Smooth muscle cell (in vitro differentiated cells): ENCODE data around the gene PRAMEF13. TPM values are rescaled to one million over a fixed set of nuclear protein-coding genes. Genes with fewer than 3 reads are reported as not detected.
"Not testable (repeated sequence)": the region's sequence is repeated elsewhere in the genome, so short reads cannot be mapped to it uniquely, and the experiment has no call there.

Experiments
- DNase-seq: peaks from one replicate; lab custom pipeline; 2025; ENCODE audit not compliant: unreplicated experiment; lab: John Stamatoyannopoulos, UW
- H2AFZ ChIP-seq: fragments of 200-600 bp; sonication (generic); 2 replicates; pipeline ENCODE4 v1.6.0; 2016; ENCODE audit warnings: antibody characterized with exemption, low read depth, mild to moderate bottlenecking
- H3F3A ChIP-seq: fragments of 200-600 bp; sonication (generic); 2 replicates; pipeline ENCODE4 v1.6.0; 2017; ENCODE audit warnings: antibody characterized with exemption, low read depth
- H3K27ac ChIP-seq: fragments of 200-600 bp; sonication (generic); 2 replicates; pipeline ENCODE4 v1.5.1; 2016; ENCODE audit warnings: low read depth, mild to moderate bottlenecking
- H3K27me3 ChIP-seq: fragments of 200-600 bp; sonication (generic); 2 replicates; pipeline ENCODE4 v1.6.1; 2016; ENCODE audit warnings: low read depth, mild to moderate bottlenecking
- H3K36me3 ChIP-seq: fragments of 200-600 bp; sonication (generic); 2 replicates; pipeline ENCODE4 v1.5.1; 2016; ENCODE audit warnings: low read depth
- H3K4me1 ChIP-seq: fragments of 200-600 bp; sonication (generic); 2 replicates; pipeline ENCODE4 v1.5.1; 2016; ENCODE audit warnings: low read depth
- H3K4me2 ChIP-seq: fragments of 200-600 bp; sonication (generic); 2 replicates; pipeline ENCODE4 v1.6.0; 2016; ENCODE audit warnings: mild to moderate bottlenecking
- H3K4me3 ChIP-seq: fragments of 200-600 bp; sonication (generic); 2 replicates; pipeline ENCODE4 v1.5.1; 2016; ENCODE audit warnings: mild to moderate bottlenecking
- H3K79me2 ChIP-seq: fragments of 200-600 bp; sonication (generic); 2 replicates; pipeline ENCODE4 v1.6.0; 2016; ENCODE audit warnings: low read depth, mild to moderate bottlenecking
- H3K9ac ChIP-seq: fragments of 200-600 bp; sonication (generic); 2 replicates; pipeline ENCODE4 v1.6.0; 2016; ENCODE audit warnings: low read depth
- H3K9me3 ChIP-seq: fragments of 200-600 bp; sonication (generic); replicated peaks from 2 replicates; pipeline ENCODE4 v1.5.1; 2016; ENCODE audit warnings: low read depth
- H4K20me1 ChIP-seq: fragments of 200-600 bp; sonication (generic); 2 replicates; pipeline ENCODE4 v1.6.0; 2016; ENCODE audit warnings: low read depth
- whole genome bisulfite sequencing: methylation state at CpG from one replicate; pipeline ENCODE4 v1.1.7; 2016; ENCODE audit warnings: low lambda C conversion rate; 5-methylcytosine and 5-hydroxymethylcytosine counted together
- polyA plus RNA-seq: library from polyadenylated mRNA; unstranded; fragments of >200 nt; fragmentation: Nextera tagmentation; extraction: Ambion mirVana; gene quantifications from 2 replicates; pipeline ENCODE4 v1.2.1, GENCODE V29; 2016
- total RNA-seq: library from RNA; depleted of rRNA; stranded (reverse); fragments of >200 nt; gene quantifications from 2 replicates; pipeline ENCODE4 v1.2.3, GENCODE V29; 2014
- TF ChIP-seq, protein P1 (sequence below): fragments of 200-600 bp; sonication (generic); IDR thresholded peaks from 2 replicates; pipeline ENCODE4 v1.5.1; 2017; ENCODE audit warnings: borderline replicate concordance, mild to moderate bottlenecking, antibody characterized with exemption; ENCODE audit not compliant: insufficient read depth, poor library complexity, severe bottlenecking

Gene PRAMEF13
- total and polyA plus RNA-seq, 2 experiments from 2014 or later: not detected

DNA sequence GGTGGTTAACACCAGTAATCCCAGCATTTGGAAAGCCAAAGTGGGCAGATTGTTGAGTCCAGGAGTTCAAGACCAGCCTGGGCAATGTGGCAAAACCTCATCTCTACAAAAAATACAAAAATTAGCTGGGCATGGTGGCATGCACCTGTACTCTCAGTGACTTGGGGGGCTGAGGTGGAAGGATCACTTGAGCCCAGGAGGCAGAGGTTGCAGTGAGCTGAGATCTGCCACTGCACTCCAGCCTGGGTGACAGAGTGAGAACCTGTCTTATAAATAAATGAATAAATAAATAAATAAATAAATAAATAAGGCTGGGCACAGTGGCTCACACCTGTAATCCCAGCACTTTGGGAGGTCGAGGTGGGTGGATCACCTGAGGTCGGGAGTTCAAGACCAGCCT, 30.8 kb upstream of the PRAMEF13 start:
- not testable (repeated sequence) for H3K27ac ChIP-seq, H3F3A ChIP-seq, H3K27me3 ChIP-seq, H3K4me3 ChIP-seq, H3K36me3 ChIP-seq, H2AFZ ChIP-seq, H4K20me1 ChIP-seq, H3K4me2 ChIP-seq, H3K79me2 ChIP-seq, H3K4me1 ChIP-seq, DNase-seq, H3K9ac ChIP-seq
- H3K9me3 ChIP-seq: peaks cover 40% of the 10 kb centered on the region
- WGBS: 45% methylated on average over 2 of the region's 2 CpGs

DNA sequence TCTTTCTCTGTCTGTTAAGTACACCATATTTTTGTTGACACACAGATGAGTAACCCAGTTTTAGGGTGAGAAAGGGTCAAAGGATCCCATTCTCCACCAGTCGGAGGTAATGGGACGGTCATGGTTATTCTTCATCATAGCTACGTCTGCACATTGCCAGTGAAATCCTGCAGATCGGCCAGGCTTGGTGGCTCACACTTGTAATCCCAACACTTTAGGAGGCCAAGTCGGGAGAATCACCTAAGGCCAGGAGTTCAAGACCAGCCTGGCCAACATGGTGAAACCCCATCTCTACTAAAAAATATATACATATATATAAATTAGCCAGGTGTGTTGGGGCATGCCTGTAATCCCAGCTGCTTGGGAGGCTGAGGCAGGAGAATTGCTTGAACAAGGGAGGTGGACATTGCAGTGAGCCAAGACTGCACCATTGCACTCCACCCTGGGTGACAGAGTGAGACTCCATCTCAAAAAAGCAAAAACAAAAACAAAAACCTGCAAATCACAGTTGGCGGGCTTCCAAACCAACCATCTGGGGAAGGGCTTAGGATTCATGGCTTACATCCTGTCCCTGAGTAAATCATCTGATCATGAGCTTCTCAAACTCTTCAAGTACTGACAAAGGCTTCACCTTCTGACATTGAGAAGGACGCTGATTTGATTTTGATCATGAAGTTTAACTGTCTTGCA, 30.0 kb upstream of the PRAMEF13 start:
- not testable (repeated sequence) for H2AFZ ChIP-seq, H3K79me2 ChIP-seq, H3K36me3 ChIP-seq, H3K4me3 ChIP-seq, H3K9ac ChIP-seq, H4K20me1 ChIP-seq, H3K27ac ChIP-seq, H3K4me2 ChIP-seq, H3K4me1 ChIP-seq, H3K27me3 ChIP-seq, DNase-seq, H3F3A ChIP-seq
- 71% methylated on average over 7 of the region's 7 CpGs for WGBS
- H3K9me3 ChIP-seq: peaks cover 40% of the 10 kb centered on the region

DNA sequence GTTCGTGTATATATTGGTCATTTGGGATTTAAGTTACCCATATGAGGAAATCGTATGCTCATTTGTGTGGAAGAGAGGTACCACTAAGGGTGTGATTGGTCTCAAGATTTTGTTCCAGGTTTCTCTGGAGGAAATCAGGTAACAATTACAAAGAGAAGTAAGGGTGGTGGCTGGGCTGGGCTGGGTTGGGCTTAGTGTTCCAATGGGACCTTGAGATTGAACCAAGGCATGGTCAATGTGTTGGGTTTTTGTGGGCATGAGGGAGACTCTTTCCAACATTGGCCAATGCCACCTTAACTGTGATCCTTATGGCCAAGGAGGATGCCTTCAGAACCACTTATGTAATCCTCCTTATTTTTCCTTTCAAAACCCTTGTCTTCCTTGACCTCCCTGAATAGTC, 29.4 kb upstream of the PRAMEF13 start:
- not testable (repeated sequence) for H3K4me3 ChIP-seq, H3F3A ChIP-seq, H3K4me1 ChIP-seq, H3K9ac ChIP-seq, DNase-seq, H3K79me2 ChIP-seq, H3K27me3 ChIP-seq, H3K27ac ChIP-seq, H3K36me3 ChIP-seq, H4K20me1 ChIP-seq, H2AFZ ChIP-seq, H3K4me2 ChIP-seq
- H3K9me3 ChIP-seq: peaks cover 40% of the 10 kb centered on the region
- 75% methylated on average over 2 of the region's 2 CpGs for WGBS

DNA sequence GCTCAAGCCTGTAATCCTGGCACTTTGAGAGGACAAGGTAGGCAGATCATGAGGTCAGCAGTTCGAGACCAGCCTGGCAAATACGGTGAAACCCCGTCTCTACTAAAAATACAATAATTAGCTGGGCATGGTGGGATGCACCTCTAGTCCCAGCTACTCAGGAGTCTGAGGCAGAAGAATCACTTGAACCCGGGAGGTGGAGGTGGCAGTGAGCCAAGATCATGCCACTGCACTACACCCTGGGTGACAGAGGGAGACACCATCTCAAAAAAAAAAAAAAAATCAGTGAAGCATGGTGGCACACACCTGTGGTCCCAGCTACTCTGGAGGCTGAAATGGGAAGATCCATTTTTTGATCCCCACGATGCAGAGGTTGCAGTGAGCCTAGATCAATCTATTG, 28.9 kb upstream of the PRAMEF13 start:
- H2AFZ ChIP-seq, H3K9ac ChIP-seq, H3K27me3 ChIP-seq, H3F3A ChIP-seq, H3K36me3 ChIP-seq, H3K79me2 ChIP-seq, DNase-seq, H3K4me2 ChIP-seq, H3K27ac ChIP-seq, H4K20me1 ChIP-seq, H3K4me3 ChIP-seq, H3K4me1 ChIP-seq: not testable (repeated sequence)
- H3K9me3 ChIP-seq: peaks cover 40% of the 10 kb centered on the region
- 67% methylated on average over 5 of the region's 5 CpGs for WGBS

DNA sequence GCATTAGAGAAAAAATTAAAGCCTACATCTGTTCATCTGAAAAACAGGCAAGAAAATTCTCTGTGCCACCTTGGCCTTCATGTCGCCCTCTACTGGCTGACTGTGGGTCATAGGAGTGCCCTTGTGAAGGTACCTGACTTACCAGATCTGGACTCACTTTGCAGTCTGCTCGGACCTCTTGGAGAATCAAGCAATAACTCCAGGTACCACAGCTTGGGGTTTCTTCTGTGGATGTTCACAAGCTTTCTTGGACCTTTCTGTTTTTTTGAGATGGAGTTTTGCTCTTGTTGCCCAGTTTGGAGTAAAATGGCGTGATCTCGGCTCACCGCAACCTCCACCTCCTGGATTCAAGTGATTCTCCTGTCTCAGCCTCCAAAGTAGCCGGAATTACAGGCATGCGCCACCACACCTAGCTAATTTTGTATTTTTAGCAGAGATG, 27.2 kb upstream of the PRAMEF13 start:
- Histone ChIP-seq H3F3A (no peaks in the 10 kb centered on the region), H3K27me3 (no peaks in the 10 kb centered on the region), H3K9ac (no peak overlapping the region), H3K79me2 (no peaks in the 10 kb centered on the region), H4K20me1 (no peaks in the 10 kb centered on the region), H3K4me3 (no peak overlapping the region), H3K4me2 (no peak overlapping the region), H3K4me1 (no peaks in the 10 kb centered on the region), H3K36me3 (no peaks in the 10 kb centered on the region), H2AFZ (no peak overlapping the region), H3K9me3 (peaks cover 30% of the 10 kb centered on the region), H3K27ac (no peak overlapping the region)
- no peak for DNase-seq
- TF ChIP-seq, protein P1, sequence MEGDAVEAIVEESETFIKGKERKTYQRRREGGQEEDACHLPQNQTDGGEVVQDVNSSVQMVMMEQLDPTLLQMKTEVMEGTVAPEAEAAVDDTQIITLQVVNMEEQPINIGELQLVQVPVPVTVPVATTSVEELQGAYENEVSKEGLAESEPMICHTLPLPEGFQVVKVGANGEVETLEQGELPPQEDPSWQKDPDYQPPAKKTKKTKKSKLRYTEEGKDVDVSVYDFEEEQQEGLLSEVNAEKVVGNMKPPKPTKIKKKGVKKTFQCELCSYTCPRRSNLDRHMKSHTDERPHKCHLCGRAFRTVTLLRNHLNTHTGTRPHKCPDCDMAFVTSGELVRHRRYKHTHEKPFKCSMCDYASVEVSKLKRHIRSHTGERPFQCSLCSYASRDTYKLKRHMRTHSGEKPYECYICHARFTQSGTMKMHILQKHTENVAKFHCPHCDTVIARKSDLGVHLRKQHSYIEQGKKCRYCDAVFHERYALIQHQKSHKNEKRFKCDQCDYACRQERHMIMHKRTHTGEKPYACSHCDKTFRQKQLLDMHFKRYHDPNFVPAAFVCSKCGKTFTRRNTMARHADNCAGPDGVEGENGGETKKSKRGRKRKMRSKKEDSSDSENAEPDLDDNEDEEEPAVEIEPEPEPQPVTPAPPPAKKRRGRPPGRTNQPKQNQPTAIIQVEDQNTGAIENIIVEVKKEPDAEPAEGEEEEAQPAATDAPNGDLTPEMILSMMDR: no peak
- WGBS: 69% methylated on average over 7 of the region's 7 CpGs

DNA sequence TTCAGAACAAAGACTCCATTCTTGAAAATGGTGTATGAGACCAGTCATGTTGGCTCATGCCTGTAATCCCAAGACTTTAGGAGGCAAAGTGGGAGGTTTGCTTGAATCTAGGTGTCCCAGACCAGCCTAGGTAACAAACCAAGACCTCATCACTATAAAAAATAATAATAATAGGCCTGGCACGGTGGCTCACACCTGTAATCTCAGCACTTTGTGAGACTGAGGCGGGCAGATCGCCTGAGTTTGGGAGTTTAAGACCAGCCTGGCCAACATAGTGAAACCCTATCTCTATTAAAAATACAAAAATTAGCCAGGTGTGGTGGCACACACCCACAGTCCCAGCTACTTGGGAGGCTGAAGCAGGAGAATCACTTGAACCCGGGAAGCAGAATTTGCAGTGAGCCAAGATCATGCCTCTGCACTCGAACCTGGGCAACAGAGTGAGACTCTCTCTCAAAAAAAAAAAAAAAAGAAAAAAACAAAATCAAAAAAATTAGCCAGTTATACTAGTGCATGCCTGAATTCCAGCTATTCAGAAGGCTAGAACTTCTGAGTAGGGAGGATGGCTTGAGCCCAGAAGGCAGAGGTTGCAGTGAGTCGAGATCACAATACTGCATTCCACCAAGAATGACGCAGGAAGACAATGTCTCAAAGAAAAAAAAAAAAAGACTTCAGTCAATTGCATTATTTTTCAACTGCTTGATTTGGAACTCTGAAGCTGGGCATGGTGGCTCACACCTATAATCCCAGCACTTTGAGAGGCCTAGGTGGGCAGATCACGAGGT, 26.3 kb upstream of the PRAMEF13 start:
- not testable (repeated sequence) for H3F3A ChIP-seq, H3K27ac ChIP-seq, H3K36me3 ChIP-seq, DNase-seq, H3K27me3 ChIP-seq, H3K9ac ChIP-seq, H4K20me1 ChIP-seq, H2AFZ ChIP-seq, H3K79me2 ChIP-seq, H3K4me2 ChIP-seq, H3K4me1 ChIP-seq, H3K4me3 ChIP-seq
- WGBS: 68% methylated on average over 8 of the region's 8 CpGs
- H3K9me3 ChIP-seq: peaks cover 21% of the 10 kb centered on the region

DNA sequence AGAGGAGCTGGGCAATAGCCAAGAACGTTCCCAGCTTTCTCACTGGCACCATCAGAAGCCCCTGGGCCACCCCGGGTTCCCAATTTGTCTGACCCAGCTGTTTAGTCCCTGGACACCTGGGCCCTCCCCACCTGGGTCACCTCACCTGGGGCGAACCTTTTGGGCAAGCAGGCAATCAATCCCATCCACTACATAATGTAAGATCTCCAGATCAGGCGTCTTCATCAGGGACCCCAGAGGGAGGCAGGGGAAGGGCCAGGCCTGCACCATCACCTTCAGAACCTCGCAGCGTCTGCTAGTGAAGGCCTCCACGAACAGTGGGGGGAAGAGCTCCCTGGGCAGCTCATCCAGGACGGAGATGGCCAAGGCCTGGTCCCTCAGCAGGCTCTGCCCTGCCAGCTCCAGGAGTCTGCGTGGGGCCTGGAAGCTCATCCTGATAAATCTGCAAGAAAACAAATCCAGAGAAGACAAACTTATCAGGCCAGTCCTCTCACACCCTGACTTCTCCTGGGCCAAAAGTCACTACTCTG, 24.5 kb upstream of the PRAMEF13 start, which contains the start of gene PRAMEF18:
TSS of gene PRAMEF18 (minus strand) at position 480 of the 530 bp plus-strand sequence. CDS start at position 432, 48 bp downstream.
- not testable (repeated sequence) for H2AFZ ChIP-seq, H3F3A ChIP-seq, H3K36me3 ChIP-seq, DNase-seq, H3K4me3 ChIP-seq, H3K9ac ChIP-seq, H3K79me2 ChIP-seq, H4K20me1 ChIP-seq, H3K27me3 ChIP-seq, H3K4me2 ChIP-seq, H3K27ac ChIP-seq, H3K4me1 ChIP-seq
- 62% methylated on average over 9 of the region's 9 CpGs for WGBS
- H3K9me3 ChIP-seq: peaks cover 12% of the 10 kb centered on the region
